MM.1S (cell line): ENCODE data around the gene TBL1X.

ENCODE experiments used
- DNase-seq: peaks from one replicate; pipeline ENCODE4 v3.0.0-alpha.2; 2015
- H2AFZ ChIP-seq: fragments of 300-600 bp; sonication (generic); 2 replicates; pipeline ENCODE4 v1.6.0; 2016; ENCODE audit warnings: antibody characterized with exemption, low read length
- H3F3A ChIP-seq: fragments of 300-600 bp; sonication (generic); 2 replicates; pipeline ENCODE4 v1.6.1; 2016; ENCODE audit warnings: mild to moderate bottlenecking, antibody characterized with exemption, low read length, moderate library complexity, mixed read lengths; ENCODE audit not compliant: insufficient read depth
- H3K27ac ChIP-seq: fragments of 300-600 bp; sonication (generic); 2 replicates; pipeline ENCODE4 v1.5.1; 2016; ENCODE audit warnings: mild to moderate bottlenecking, low read length
- H3K27me3 ChIP-seq: fragments of 300-600 bp; sonication (generic); replicated peaks from 2 replicates; pipeline ENCODE4 v1.6.0; 2016; ENCODE audit warnings: low read length; ENCODE audit not compliant: insufficient read depth
- H3K36me3 ChIP-seq: fragments of 300-600 bp; sonication (generic); replicated peaks from 2 replicates; pipeline ENCODE4 v1.6.1; 2016; ENCODE audit warnings: mild to moderate bottlenecking, low read length, mixed read lengths; ENCODE audit not compliant: insufficient read depth
- H3K4me1 ChIP-seq: fragments of 300-600 bp; sonication (generic); 2 replicates; pipeline ENCODE4 v1.6.1; 2016; ENCODE audit warnings: low read length, mixed read lengths
- H3K4me2 ChIP-seq: fragments of 300-600 bp; sonication (generic); 2 replicates; pipeline ENCODE4 v1.6.0; 2016; ENCODE audit warnings: low read depth, low read length
- H3K4me3 ChIP-seq: fragments of 300-600 bp; sonication (generic); 2 replicates; pipeline ENCODE4 v1.5.1; 2016; ENCODE audit warnings: low read length, mixed read lengths
- H3K79me2 ChIP-seq: fragments of 300-600 bp; sonication (generic); 2 replicates; pipeline ENCODE4 v1.6.1; 2016; ENCODE audit warnings: mixed run types, low read length, mixed read lengths
- H3K9ac ChIP-seq: fragments of 300-600 bp; sonication (generic); 2 replicates; pipeline ENCODE4 v1.6.1; 2016; ENCODE audit warnings: low read length, mixed read lengths
- H3K9me2 ChIP-seq: fragments of 300-600 bp; sonication (generic); replicated peaks from 2 replicates; pipeline ENCODE4 v1.6.1; 2016; ENCODE audit warnings: mild to moderate bottlenecking, low read length, mixed read lengths; ENCODE audit not compliant: insufficient read depth
- H3K9me3 ChIP-seq: fragments of 300-600 bp; sonication (generic); replicated peaks from 2 replicates; pipeline ENCODE4 v1.6.1; 2016; ENCODE audit warnings: mild to moderate bottlenecking, low read length, mixed read lengths; ENCODE audit not compliant: insufficient read depth
- H4K20me1 ChIP-seq: fragments of 300-600 bp; sonication (generic); 2 replicates; pipeline ENCODE4 v1.6.1; 2016; ENCODE audit warnings: mild to moderate bottlenecking, low read length, moderate library complexity, mixed read lengths; ENCODE audit not compliant: insufficient read depth
- CTCF ChIP-seq: fragments of 300-600 bp; sonication (generic); IDR thresholded peaks from 2 replicates; pipeline ENCODE4 v1.5.1; 2016; ENCODE audit warnings: antibody characterized with exemption, low read length, mixed read lengths
- EZH2 ChIP-seq: fragments of 300-600 bp; sonication (generic); optimal IDR thresholded peaks from 2 replicates; pipeline ENCODE3; 2017; ENCODE audit warnings: low read depth, mild to moderate bottlenecking, antibody characterized with exemption, low read length, mixed read lengths
- EZH2phosphoT487 ChIP-seq: fragments of 300-600 bp; sonication (generic); IDR thresholded peaks from 2 replicates; pipeline ENCODE4 v1.6.1; 2018; ENCODE audit warnings: antibody characterized with exemption, low read length

Gene TBL1X

GRCh38 chrX:9749146-9749692 is 284.4 kb downstream of the TBL1X start:
- H3K9ac ChIP-seq: no peak overlapping the region
- H3K4me3 ChIP-seq: no peak overlapping the region
- H3K9me3 ChIP-seq: no peaks in the 10 kb centered on the region
- no peaks in the 10 kb centered on the region for H3K9me2 ChIP-seq
- TF ChIP-seq EZH2phosphoT487 (no peak), EZH2 (no peak), CTCF (no peak)
- no peaks in the 10 kb centered on the region for H4K20me1 ChIP-seq
- H3K27me3 ChIP-seq: 0 out of 2 replicates have a peak, but pooled peaks cover 5% of the 10 kb centered on the region
- no peaks in the 10 kb centered on the region for H3F3A ChIP-seq
- no peak overlapping the region for H2AFZ ChIP-seq
- no peaks in the 10 kb centered on the region for H3K79me2 ChIP-seq
- DNase-seq: no peak
- H3K36me3 ChIP-seq: no peaks in the 10 kb centered on the region
- H3K4me1 ChIP-seq: no peaks in the 10 kb centered on the region
- no peak overlapping the region for H3K4me2 ChIP-seq
- H3K27ac ChIP-seq: no peak overlapping the region

GRCh38 chrX:9757366-9757765 is 292.5 kb downstream of the TBL1X start:
- Histone ChIP-seq H3K4me1 (no peaks in the 10 kb centered on the region), H3K79me2 (no peaks in the 10 kb centered on the region), H3K27ac (no peak overlapping the region), H3K4me3 (no peak overlapping the region), H3F3A (0 out of 2 replicates have a peak, but pooled peaks cover 6% of the 10 kb centered on the region), H3K27me3 (peaks cover 12% of the 10 kb centered on the region; the same call in 1 of the 2 replicates), H3K4me2 (no peak overlapping the region), H2AFZ (no peak overlapping the region), H3K9ac (no peak overlapping the region), H4K20me1 (no peaks in the 10 kb centered on the region), H3K36me3 (no peaks in the 10 kb centered on the region), H3K9me3 (no peaks in the 10 kb centered on the region), H3K9me2 (no peaks in the 10 kb centered on the region)
- TF ChIP-seq EZH2: no peak
- no peak for TF ChIP-seq EZH2phosphoT487
- TF ChIP-seq CTCF: no peak
- no peak for DNase-seq

GRCh38 chrX:9758021-9758638 is 293.3 kb downstream of the TBL1X start:
- TF ChIP-seq EZH2 (no peak), CTCF (no peak), EZH2phosphoT487 (no peak)
- Histone ChIP-seq H2AFZ (no peak overlapping the region), H3K4me3 (no peak overlapping the region), H3K4me2 (no peak overlapping the region), H3K36me3 (no peaks in the 10 kb centered on the region), H3K9me3 (no peaks in the 10 kb centered on the region), H3K9ac (no peak overlapping the region), H4K20me1 (no peaks in the 10 kb centered on the region), H3K27me3 (peaks cover 12% of the 10 kb centered on the region; the same call in 1 of the 2 replicates), H3F3A (0 out of 2 replicates have a peak, but pooled peaks cover 6% of the 10 kb centered on the region), H3K4me1 (no peaks in the 10 kb centered on the region), H3K79me2 (no peaks in the 10 kb centered on the region), H3K27ac (no peak overlapping the region), H3K9me2 (no peaks in the 10 kb centered on the region)
- no peak for DNase-seq
